ENCODE data around the gene SORCS1.

SORCS1 gene

GRCh38 chr10:107163881-107164861, at the start of gene SORCS1:
SORCS1 (minus strand) TSS chr10:107164706.
- no peak for DNase-seq

- no peak for DNase-seq
These were observed 49.8 kb upstream of the SORCS1 start for GRCh38 chr10:107214261-107214660.

- no peak for DNase-seq
These were observed 49.4 kb upstream of the SORCS1 start for GRCh38 chr10:107213861-107214260.

- no peak for DNase-seq
These were observed 42.3 kb upstream of the SORCS1 start for GRCh38 chr10:107206833-107207232.

- no peak for DNase-seq
These were observed 5.0 kb upstream of the SORCS1 start for GRCh38 chr10:107169516-107169915.

GRCh38 chr10:107168738-107169137, 4.2 kb upstream of the SORCS1 start:
- no peak for DNase-seq

- DNase-seq, result no peak
These were observed 1.9 kb upstream of the SORCS1 start for GRCh38 chr10:107166403-107166802.

GRCh38 chr10:107164992-107165391, 486 bp upstream of the SORCS1 start:
- DNase-seq, result no peak

- no peak for DNase-seq
These were observed 1.2 kb downstream of the SORCS1 start for GRCh38 chr10:107163076-107163855.

GRCh38 chr10:107160866-107161265, 3.6 kb downstream of the SORCS1 start:
- no peak for DNase-seq

GRCh38 chr10:107159871-107160270, 4.6 kb downstream of the SORCS1 start:
- no peak for DNase-seq

- no peak for DNase-seq
These were observed 7.4 kb downstream of the SORCS1 start for GRCh38 chr10:107157071-107157470.

GRCh38 chr10:107152087-107152486, 12.4 kb downstream of the SORCS1 start:
- no peak for DNase-seq

GRCh38 chr10:107148906-107149305, 15.6 kb downstream of the SORCS1 start:
- no peak for DNase-seq

GRCh38 chr10:107144490-107144889, 20.0 kb downstream of the SORCS1 start:
- DNase-seq, result no peak

GRCh38 chr10:107141524-107142061, 22.9 kb downstream of the SORCS1 start:
- no peak for DNase-seq

- DNase-seq, result no peak
These were observed 25.3 kb downstream of the SORCS1 start for GRCh38 chr10:107139237-107139636.

- no peak for DNase-seq
These were observed 30.9 kb downstream of the SORCS1 start for GRCh38 chr10:107133656-107134055.

- DNase-seq, result no peak
These were observed 35.5 kb downstream of the SORCS1 start for GRCh38 chr10:107129000-107129399.

GRCh38 chr10:107126512-107127065, 37.9 kb downstream of the SORCS1 start:
- DNase-seq, result no peak

GRCh38 chr10:107122703-107123102, 41.8 kb downstream of the SORCS1 start:
- no peak for DNase-seq

- no peak for DNase-seq
These were observed 45.6 kb downstream of the SORCS1 start for GRCh38 chr10:107118866-107119265.

GRCh38 chr10:107104026-107104652, 60.4 kb downstream of the SORCS1 start:
- DNase-seq, result no peak
